Stomach (tissue), 4 donors: ENCODE data around the gene FAM168B.

Experiments used
- CTCF ChIP-seq, 7 experiments: fragments of 450-650 bp in 4 of 7; fragments of 200-600 bp in 3 of 7; sonication (generic) in 3 of 7; IDR thresholded peaks; one replicate each; pipeline ENCODE4 v1.5.1; 2016 to 2019; ENCODE audit warnings: antibody characterized with exemption in 7 of 7, control low read depth in 2 of 7, mild to moderate bottlenecking in 1 of 7
- EP300 ChIP-seq: sonication (generic); formaldehyde crosslinking; IDR thresholded peaks from one replicate; pipeline ENCODE4 v1.6.1; 2017; ENCODE audit warnings: antibody characterized with exemption
- POLR2A ChIP-seq, 4 donors: fragments of 450-650 bp; IDR thresholded peaks; one replicate each; pipeline ENCODE4 v1.6.1; 2016; ENCODE audit warnings: antibody characterized with exemption in 4 of 4, control low read depth in 2 of 4, mild to moderate bottlenecking in 1 of 4, moderate library complexity in 1 of 4
- POLR2AphosphoS5 ChIP-seq, 3 donors: sonication (generic); formaldehyde crosslinking; IDR thresholded peaks; one replicate each; pipeline ENCODE4 v1.6.1; 2016; ENCODE audit warnings: antibody characterized with exemption in 3 of 3

DNA sequence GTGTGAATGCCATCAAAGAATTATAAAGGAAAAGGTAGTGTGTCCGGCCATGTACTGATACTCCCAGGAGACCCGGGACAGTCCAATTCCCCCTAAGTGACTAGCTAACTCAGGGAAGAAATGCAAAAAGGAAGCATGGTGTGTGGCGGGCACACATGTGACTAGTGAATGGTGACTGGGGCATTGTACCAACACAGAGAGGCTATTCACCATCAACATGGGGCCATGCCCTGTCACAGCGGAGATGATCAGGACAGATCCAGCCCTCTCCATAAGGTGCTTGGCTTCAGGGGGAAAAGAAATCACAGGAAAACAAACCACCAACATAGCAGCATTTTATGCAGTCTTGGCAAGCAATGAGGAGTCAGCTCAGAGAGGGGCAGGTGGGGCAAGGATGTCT, 34.3 kb downstream of the FAM168B start:
- TF ChIP-seq CTCF (IDR thresholded peaks at IDR 0.05) (no peak), EP300 (no peak), POLR2AphosphoS5 (IDR thresholded peaks at IDR 0.05) (no peak), POLR2A (IDR thresholded peaks at IDR 0.05) (no peak)
